Right atrium auricular region (tissue), 2 donors: ENCODE data around the gene TMEM219. TPM values are rescaled to one million over a fixed set of nuclear protein-coding genes. Genes with fewer than 3 reads are reported as not detected.

ENCODE experiments used
- DNase-seq: peaks from one replicate; pipeline ENCODE4 v3.0.0-alpha.2; 2019; ENCODE audit warnings: low spot score
- H3K27ac ChIP-seq, 2 donors: fragments of 200-600 bp; sonication (generic); 1 replicate in 1 of 2; 2 replicates in 1 of 2; pipeline ENCODE4 v1.5.1; 2016 to 2019
- H3K27me3 ChIP-seq, 2 donors: fragments of 200-600 bp; sonication (generic); one replicate each; pipeline versions ENCODE4 v1.5.1 to v1.6.0; 2017 to 2019
- H3K36me3 ChIP-seq: fragments of 200-600 bp; sonication (generic); one replicate; pipeline ENCODE4 v1.5.1; 2016
- H3K4me1 ChIP-seq, 2 donors: fragments of 200-600 bp; sonication (generic); one replicate each; pipeline versions ENCODE4 v1.5.1 to v1.6.0; 2017 to 2019
- H3K4me3 ChIP-seq, 2 donors: fragments of 200-600 bp; sonication (generic); 1 replicate in 1 of 2; 2 replicates in 1 of 2; pipeline ENCODE4 v1.5.1; 2017 to 2019; ENCODE audit warnings: mild to moderate bottlenecking in 1 of 2, moderate library complexity in 1 of 2
- H3K9me3 ChIP-seq, 2 donors: fragments of 200-600 bp; sonication (generic); one replicate each; pipeline ENCODE4 v1.5.1; 2019
- CTCF ChIP-seq, 2 donors: fragments of 200-600 bp; sonication (generic); IDR thresholded peaks; one replicate each; pipeline ENCODE4 v1.5.1; 2019; ENCODE audit warnings: antibody characterized with exemption in 2 of 2
- total RNA-seq, 2 donors: library from RNA; depleted of rRNA; stranded (reverse); fragments of >200 nt; gene quantifications; one replicate each; pipeline ENCODE4 v1.1.0, GENCODE V29; 2016

The TMEM219 gene
- 100 to 1,000 TPM; 100 to 107 TPM for total RNA-seq

GRCh38 chr16:29961479-29962343 lies at the start of gene TMEM219:
Gene TMEM219 (plus strand): TSS chr16:29962079. CDS start chr16:29963144, 1,065 bp downstream.
- no peaks in the 10 kb centered on the region for H3K9me3 ChIP-seq
- H3K4me1 ChIP-seq, result peaks cover 0 to 18% of the 10 kb centered on the region in 2 donors
- peak; percentile 88 for DNase-seq
- peak within 1 kb of the TSS; percentile 66 to 80 for H3K4me3 ChIP-seq
- H3K27me3 ChIP-seq, result no peaks in the 10 kb centered on the region
- peak; percentile 35 to 59 for TF ChIP-seq CTCF (IDR thresholded peaks at IDR 0.05)
- H3K36me3 ChIP-seq, result no peaks in the 10 kb centered on the region
- peak within 1 kb of the TSS; percentile 93 for H3K27ac ChIP-seq

- no peaks in the 10 kb centered on the region for H3K27me3 ChIP-seq
- H3K36me3 ChIP-seq, result no peaks in the 10 kb centered on the region
- no peak overlapping the region for H3K4me3 ChIP-seq
- H3K4me1 ChIP-seq, result no peaks in the 10 kb centered on the region
- no peak overlapping the region for H3K27ac ChIP-seq
- DNase-seq, result no peak
- no peak for TF ChIP-seq CTCF (IDR thresholded peaks at IDR 0.05)
- no peaks in the 10 kb centered on the region for H3K9me3 ChIP-seq
These were observed 49.8 kb upstream of the TMEM219 start for GRCh38 chr16:29912087-29912486.

GRCh38 chr16:29913514-29913913 lies 48.4 kb upstream of the TMEM219 start:
- no peak for DNase-seq
- H3K4me1 ChIP-seq, result no peaks in the 10 kb centered on the region
- H3K36me3 ChIP-seq, result no peaks in the 10 kb centered on the region
- no peaks in the 10 kb centered on the region for H3K9me3 ChIP-seq
- no peak overlapping the region for H3K27ac ChIP-seq
- no peak overlapping the region for H3K4me3 ChIP-seq
- TF ChIP-seq CTCF (IDR thresholded peaks at IDR 0.05), result no peak
- no peaks in the 10 kb centered on the region for H3K27me3 ChIP-seq

GRCh38 chr16:29915590-29916247 lies 46.2 kb upstream of the TMEM219 start:
- H3K36me3 ChIP-seq, result no peaks in the 10 kb centered on the region
- TF ChIP-seq CTCF (IDR thresholded peaks at IDR 0.05), result no peak

GRCh38 chr16:29916979-29917378 lies 44.9 kb upstream of the TMEM219 start:
- H3K9me3 ChIP-seq, result no peaks in the 10 kb centered on the region
- no peaks in the 10 kb centered on the region for H3K4me1 ChIP-seq
- TF ChIP-seq CTCF (IDR thresholded peaks at IDR 0.05), result no peak
- no peak overlapping the region for H3K4me3 ChIP-seq
- no peak overlapping the region for H3K27ac ChIP-seq
- no peak for DNase-seq
- H3K27me3 ChIP-seq, result no peaks in the 10 kb centered on the region
- H3K36me3 ChIP-seq, result no peaks in the 10 kb centered on the region

More at GRCh38 chr16:29915590-29916247, 46.2 kb upstream of the TMEM219 start:
- Histone ChIP-seq H3K27ac (no peak overlapping the region), H3K4me3 (no peak overlapping the region), H3K27me3 (no peaks in the 10 kb centered on the region), H3K4me1 (no peaks in the 10 kb centered on the region), H3K9me3 (no peaks in the 10 kb centered on the region)
- no peak for DNase-seq
